Fibroblast of lung (primary cell): Measurements from ENCODE around the gene ASH1L. TPM values are rescaled to one million over a fixed set of nuclear protein-coding genes. Genes with fewer than 3 reads are reported as not detected.

Source experiments
- DNase-seq, 2 donors: peaks; one replicate each; pipeline versions ENCODE4 v3.0.0 to v3.0.0-alpha.2; 2010; ENCODE audit warnings: low read depth in 2 of 2
- H2AFZ ChIP-seq: 2 replicates; pipeline ENCODE4 v1.5.1; 2012; ENCODE audit warnings: low read length, control low read depth, inconsistent platforms
- H3K27ac ChIP-seq: 2 replicates; pipeline ENCODE4 v1.5.1; 2011; ENCODE audit warnings: low read length, control low read depth; ENCODE audit not compliant: insufficient read depth
- H3K27me3 ChIP-seq: 2 replicates; pipeline ENCODE4 v1.5.1; 2011; ENCODE audit warnings: mild to moderate bottlenecking, low read length; ENCODE audit not compliant: control insufficient read depth, insufficient read depth
- H3K36me3 ChIP-seq: 2 replicates; pipeline ENCODE4 v1.5.1; 2011; ENCODE audit warnings: low read length; ENCODE audit not compliant: control insufficient read depth, insufficient read depth
- H3K4me1 ChIP-seq: 2 replicates; pipeline ENCODE4 v1.5.1; 2011; ENCODE audit warnings: low read length; ENCODE audit not compliant: control insufficient read depth, insufficient read depth; ENCODE audit errors: extremely low read depth
- H3K4me2 ChIP-seq: 2 replicates; pipeline ENCODE4 v1.5.1; 2011; ENCODE audit warnings: low read length, control low read depth; ENCODE audit not compliant: insufficient read depth; ENCODE audit errors: extremely low read depth
- H3K4me3 ChIP-seq, 4 experiments: fragments of 200-600 bp in 1 of 4; sonication (generic) in 1 of 4; replicated peaks in 1 of 4; 2 replicates each; pipeline ENCODE4 v1.5.1; 2011 to 2016; ENCODE audit warnings: low read length in 4 of 4, low read depth in 3 of 4, mild to moderate bottlenecking in 3 of 4, control low read depth in 2 of 4, inconsistent platforms in 1 of 4, mixed read lengths in 1 of 4; ENCODE audit not compliant: insufficient read depth in 1 of 4; ENCODE audit errors: control extremely low read depth in 1 of 4
- H3K79me2 ChIP-seq: 2 replicates; pipeline ENCODE4 v1.5.1; 2012; ENCODE audit warnings: mild to moderate bottlenecking, low read length, inconsistent platforms; ENCODE audit not compliant: control insufficient read depth, insufficient read depth
- H3K9ac ChIP-seq: 2 replicates; pipeline ENCODE4 v1.5.1; 2011; ENCODE audit warnings: mild to moderate bottlenecking, low read length, control low read depth; ENCODE audit not compliant: insufficient read depth
- H3K9me3 ChIP-seq: 2 replicates; pipeline ENCODE4 v1.5.1; 2012; ENCODE audit warnings: low read depth, low read length; ENCODE audit not compliant: control insufficient read depth, insufficient read depth
- H4K20me1 ChIP-seq: 2 replicates; pipeline ENCODE4 v1.5.1; 2011; ENCODE audit warnings: low read length; ENCODE audit not compliant: control insufficient read depth, insufficient read depth; ENCODE audit errors: extremely low read depth
- EZH2 ChIP-seq: IDR thresholded peaks from 2 replicates; pipeline ENCODE4 v1.5.1; 2012; ENCODE audit warnings: low read length, control low read depth, mild to moderate bottlenecking; ENCODE audit errors: missing control alignments
- polyA plus RNA-seq, 2 donors: library from polyadenylated mRNA; depleted of rRNA in 1 of 2; stranded (reverse) in 1 of 2; unstranded in 1 of 2; fragments of >200 nt; gene quantifications; 2 replicates each; pipeline ENCODE4 v1.2.1, GENCODE V29; 2011 to 2012; ENCODE audit warnings: missing spikeins in 1 of 2
- total RNA-seq: library from RNA; depleted of rRNA; stranded (reverse); fragments of >200 nt; gene quantifications from 2 replicates; pipeline ENCODE4 v1.2.1, GENCODE V29; 2014
- TF ChIP-seq, protein P1 (sequence below), 2 donors: IDR thresholded peaks in 1 of 2; conservative IDR thresholded peaks in 1 of 2; 1 replicate in 1 of 2; 2 replicates in 1 of 2; pipeline ENCODE4 v1.5.1; 2011 to 2012; ENCODE audit warnings: low read length in 2 of 2, control low read depth in 1 of 2, inconsistent platforms in 1 of 2, low read depth in 1 of 2, mild to moderate bottlenecking in 1 of 2

The ASH1L gene
- total and polyA plus RNA-seq, 2 donors (not counting 1 experiment from before 2014, with no cell fraction given): 19.4 to 35.7 TPM

DNA sequence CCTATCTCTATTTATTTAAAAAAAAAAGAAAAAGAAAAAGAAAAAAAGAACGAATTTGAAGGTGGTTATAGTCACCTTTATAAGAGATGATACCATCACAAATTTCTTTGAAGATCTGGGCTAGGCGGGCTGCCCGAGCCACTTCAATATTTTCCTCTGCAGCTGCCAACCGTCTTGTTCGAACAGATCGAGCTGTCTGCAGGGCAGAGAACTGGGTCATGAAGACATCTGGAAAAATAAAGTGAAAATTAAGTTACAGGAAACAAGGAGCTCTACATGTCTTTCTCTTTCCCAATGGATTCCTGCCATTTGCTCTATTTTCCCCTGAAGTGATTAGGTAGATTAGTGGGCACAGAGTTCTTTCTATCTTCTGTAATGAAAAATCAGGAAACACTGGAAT is 210.0 kb downstream of the ASH1L start:
- Histone ChIP-seq H3K79me2 (no peaks in the 10 kb centered on the region), H3K4me2 (no peak overlapping the region), H3K4me3 (no peak overlapping the region), H3K27ac (no peak overlapping the region), H4K20me1 (no peaks in the 10 kb centered on the region), H3K36me3 (peaks cover 4% of the 10 kb centered on the region), H3K9ac (no peak overlapping the region), H2AFZ (no peak overlapping the region), H3K4me1 (no peaks in the 10 kb centered on the region), H3K9me3 (no peaks in the 10 kb centered on the region), H3K27me3 (no peaks in the 10 kb centered on the region)
- no peak for DNase-seq
- TF ChIP-seq, protein P1, sequence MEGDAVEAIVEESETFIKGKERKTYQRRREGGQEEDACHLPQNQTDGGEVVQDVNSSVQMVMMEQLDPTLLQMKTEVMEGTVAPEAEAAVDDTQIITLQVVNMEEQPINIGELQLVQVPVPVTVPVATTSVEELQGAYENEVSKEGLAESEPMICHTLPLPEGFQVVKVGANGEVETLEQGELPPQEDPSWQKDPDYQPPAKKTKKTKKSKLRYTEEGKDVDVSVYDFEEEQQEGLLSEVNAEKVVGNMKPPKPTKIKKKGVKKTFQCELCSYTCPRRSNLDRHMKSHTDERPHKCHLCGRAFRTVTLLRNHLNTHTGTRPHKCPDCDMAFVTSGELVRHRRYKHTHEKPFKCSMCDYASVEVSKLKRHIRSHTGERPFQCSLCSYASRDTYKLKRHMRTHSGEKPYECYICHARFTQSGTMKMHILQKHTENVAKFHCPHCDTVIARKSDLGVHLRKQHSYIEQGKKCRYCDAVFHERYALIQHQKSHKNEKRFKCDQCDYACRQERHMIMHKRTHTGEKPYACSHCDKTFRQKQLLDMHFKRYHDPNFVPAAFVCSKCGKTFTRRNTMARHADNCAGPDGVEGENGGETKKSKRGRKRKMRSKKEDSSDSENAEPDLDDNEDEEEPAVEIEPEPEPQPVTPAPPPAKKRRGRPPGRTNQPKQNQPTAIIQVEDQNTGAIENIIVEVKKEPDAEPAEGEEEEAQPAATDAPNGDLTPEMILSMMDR (conservative IDR thresholded peaks at IDR 0.05 in 1 of 2, IDR thresholded peaks at IDR 0.05 in 1 of 2; ENCODE audit: low read depth in 1 of 2, low read length in 2 of 2): no peak
- TF ChIP-seq EZH2: no peak

DNA sequence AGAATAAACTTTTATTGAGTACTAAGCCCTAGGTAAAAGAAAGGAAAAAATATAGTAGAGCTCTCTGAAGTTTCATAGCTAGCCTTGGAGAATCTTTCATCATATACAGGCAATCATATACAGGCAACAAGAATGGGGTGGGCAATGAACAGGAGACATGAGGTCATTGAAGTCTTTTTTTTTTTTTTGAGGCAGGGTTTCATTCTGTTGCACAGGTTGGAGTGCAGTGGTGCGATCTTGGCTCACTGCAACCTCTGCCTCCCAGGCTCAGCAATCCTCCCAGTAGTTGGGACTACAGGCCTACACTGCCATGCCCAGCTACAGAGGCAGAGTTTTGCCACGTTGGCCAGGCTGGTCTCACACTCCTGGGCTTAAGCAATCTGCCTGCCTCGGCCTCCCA is 219.8 kb downstream of the ASH1L start:
- H3K4me1 ChIP-seq: no peaks in the 10 kb centered on the region
- H3K4me2 ChIP-seq: no peak overlapping the region
- DNase-seq: no peak
- no peaks in the 10 kb centered on the region for H4K20me1 ChIP-seq
- TF ChIP-seq EZH2: no peak
- TF ChIP-seq, protein P1 (conservative IDR thresholded peaks at IDR 0.05 in 1 of 2, IDR thresholded peaks at IDR 0.05 in 1 of 2; ENCODE audit: low read depth in 1 of 2, low read length in 2 of 2): no peak
- H3K9ac ChIP-seq: no peak overlapping the region
- H2AFZ ChIP-seq: no peak overlapping the region
- no peak overlapping the region for H3K27ac ChIP-seq
- H3K9me3 ChIP-seq: no peaks in the 10 kb centered on the region
- H3K79me2 ChIP-seq: no peaks in the 10 kb centered on the region
- no peak overlapping the region for H3K4me3 ChIP-seq
- H3K36me3 ChIP-seq: peaks cover 17% of the 10 kb centered on the region
- H3K27me3 ChIP-seq: no peaks in the 10 kb centered on the region

DNA sequence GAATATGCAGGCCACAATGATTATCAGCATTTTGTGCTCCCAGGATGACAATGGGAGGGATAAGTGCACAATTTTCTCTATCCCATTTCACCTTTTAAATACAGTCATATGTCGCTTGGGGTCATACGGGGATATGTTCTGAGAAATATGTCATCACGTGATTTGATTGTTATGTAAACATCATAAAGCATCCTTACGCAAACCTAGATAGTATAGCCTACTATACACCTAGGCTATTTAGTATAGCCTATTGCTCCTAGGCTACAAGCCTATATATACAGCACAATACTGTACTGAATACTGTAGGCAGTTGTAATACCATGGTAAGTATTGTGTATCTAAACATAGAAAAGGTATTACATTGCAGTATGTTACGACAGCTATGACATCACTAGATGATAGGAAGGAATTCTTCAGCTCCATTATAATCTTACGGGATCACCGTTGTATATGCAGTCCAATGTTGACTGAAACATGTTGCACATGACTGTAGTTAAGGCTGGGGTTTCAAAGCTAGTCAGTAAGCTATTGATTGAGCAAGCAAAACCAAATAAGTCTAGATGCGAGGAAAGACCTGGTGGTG is 223.0 kb downstream of the ASH1L start:
- H3K27ac ChIP-seq: no peak overlapping the region
- no peaks in the 10 kb centered on the region for H3K79me2 ChIP-seq
- H4K20me1 ChIP-seq: no peaks in the 10 kb centered on the region
- no peak overlapping the region for H3K4me2 ChIP-seq
- no peaks in the 10 kb centered on the region for H3K9me3 ChIP-seq
- no peak overlapping the region for H2AFZ ChIP-seq
- TF ChIP-seq EZH2: no peak
- no peaks in the 10 kb centered on the region for H3K4me1 ChIP-seq
- DNase-seq: peak in 1 of 2 donors; percentile 33
- peaks cover 12% of the 10 kb centered on the region for H3K36me3 ChIP-seq
- H3K4me3 ChIP-seq: no peak overlapping the region
- no peaks in the 10 kb centered on the region for H3K27me3 ChIP-seq
- no peak overlapping the region for H3K9ac ChIP-seq
